T-helper 1 cell treated with Interleukin-12 subunit alpha and Interleukin-12 subunit beta and Interleukin-4 antibody, amounts not matched to agents 30 ng/mL and 1 ng/mL, for 36 hours (primary cell): Measurements from ENCODE around the gene DCPS. TPM values are rescaled to one million over a fixed set of nuclear protein-coding genes. Genes with fewer than 3 reads are reported as not detected.

Experiments used
- intact Hi-C: fragments of 100-400 bp; cut with micrococcal nuclease; formaldehyde crosslinking; loops from one replicate; pipeline ENCODE4 v1.15.1; 2024
- total RNA-seq: library from RNA; stranded (reverse); gene quantifications from 2 replicates; pipeline ENCODE4 v1.2.3, GENCODE V29; 2022

Gene DCPS
- total RNA-seq, 1 donor from 2014 or later = 38.0 TPM

DNA sequence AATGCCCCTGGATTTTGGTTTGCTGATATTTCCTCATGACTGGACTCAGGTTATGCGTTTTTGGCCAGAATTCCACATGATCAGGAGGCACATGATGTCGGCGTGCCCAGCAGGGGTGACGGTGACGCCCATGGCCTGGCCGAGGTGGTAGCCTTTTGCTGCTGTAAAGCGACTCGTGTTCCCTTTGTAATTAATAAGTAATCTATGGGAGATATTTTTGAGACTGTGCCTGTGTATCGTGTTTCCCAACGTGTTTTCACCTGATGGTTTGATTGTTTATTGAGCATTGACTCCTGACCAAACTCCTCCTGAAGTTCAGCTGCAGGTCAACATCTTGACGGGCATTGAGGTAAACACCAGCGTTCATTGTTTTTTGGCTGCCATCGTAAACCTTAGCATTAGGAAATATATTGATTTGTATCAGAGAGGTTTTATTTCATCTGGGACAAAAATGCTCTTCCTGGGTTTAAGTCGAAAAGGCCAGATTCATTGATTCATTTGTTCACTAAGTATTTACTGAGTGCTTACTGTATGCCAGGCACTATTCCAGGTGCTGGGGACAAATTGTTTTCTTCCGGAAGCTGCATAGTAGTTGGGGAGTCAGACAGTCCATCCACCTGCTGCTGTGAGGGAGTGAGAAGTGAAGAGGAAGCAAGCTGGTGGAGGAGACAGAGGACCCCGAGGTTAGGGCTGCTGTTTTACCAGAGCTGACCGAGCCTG lies 23.6 kb downstream of the DCPS start:
- intact Hi-C loops = no loop called here

DNA sequence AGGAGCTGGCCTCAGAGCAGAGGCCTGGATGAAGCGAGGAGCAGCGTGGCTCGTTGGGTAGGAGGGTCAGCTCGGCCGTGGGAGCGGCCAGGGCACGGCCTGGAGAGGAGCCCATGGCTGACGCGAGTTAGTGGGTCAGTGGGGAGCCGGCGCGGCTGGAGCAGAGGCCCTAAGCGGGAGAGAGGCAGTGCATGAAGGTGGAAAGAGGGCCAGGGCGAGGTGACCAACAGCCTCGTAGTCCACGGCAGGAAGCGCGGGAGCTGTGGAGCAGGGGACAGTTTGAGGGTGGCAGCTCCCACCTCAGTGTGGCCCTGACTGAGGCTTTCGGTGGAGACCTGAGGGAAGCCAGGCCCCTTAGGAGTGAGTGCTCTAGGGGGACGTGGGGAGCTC lies 24.1 kb downstream of the DCPS start:
- intact Hi-C loops = loop anchor here (2.0 kb wide), 1 partner anchor 53 kb away; no protein-coding TSS in a partner anchor

- intact Hi-C loops = loop anchor here (2.0 kb wide), 1 partner anchor 54 kb away; no protein-coding TSS in a partner anchor
Observed at GRCh38 chr11:126328444-126328843, 24.6 kb downstream of the DCPS start.

DNA sequence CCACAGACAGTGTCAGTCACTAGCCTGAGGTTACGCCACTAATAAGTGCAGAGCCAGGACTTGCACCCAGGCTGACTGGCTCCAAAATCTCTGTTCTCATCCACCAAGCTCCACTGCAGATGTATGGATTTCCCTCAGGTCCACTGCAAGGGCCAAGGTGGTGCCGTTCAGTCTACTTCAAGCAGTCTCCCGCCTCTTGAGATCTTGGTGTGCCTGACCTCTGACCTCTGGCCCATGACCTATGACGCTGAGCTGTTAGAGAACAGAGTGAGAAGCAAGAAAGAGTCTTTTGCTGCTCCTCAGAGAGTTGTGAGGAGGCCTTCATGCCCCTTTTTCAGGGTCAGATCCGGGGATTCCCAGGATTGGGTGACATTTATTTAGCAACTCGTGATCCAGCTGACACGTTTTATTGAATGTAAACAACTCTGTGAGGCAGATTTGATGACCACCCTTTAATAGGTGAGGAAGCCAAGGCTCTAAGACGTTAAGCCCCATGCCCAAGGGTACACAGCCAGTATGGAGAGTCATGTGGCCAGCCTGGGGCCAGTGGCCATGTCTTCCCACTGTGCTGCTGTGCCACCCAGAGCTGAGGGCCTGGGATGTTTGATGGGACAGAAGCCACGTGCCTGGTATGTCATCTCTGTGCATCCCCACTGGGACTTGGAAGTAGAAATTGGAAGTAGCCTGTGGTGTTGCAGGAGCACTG lies 25.2 kb downstream of the DCPS start:
- intact Hi-C loops = loop anchor here (2.0 kb wide), 1 partner anchor 54 kb away; no protein-coding TSS in a partner anchor

- intact Hi-C loops = loop anchor here (2.0 to 10.0 kb wide), 2 partner anchors 55 to 495 kb away; no protein-coding TSS in a partner anchor
Observed at GRCh38 chr11:126329644-126330211, 25.9 kb downstream of the DCPS start.

- intact Hi-C loops = loop anchor here (10.0 kb wide), 1 partner anchor 494 kb away; no protein-coding TSS in a partner anchor
Observed at GRCh38 chr11:126331286-126331685, 27.4 kb downstream of the DCPS start.

DNA sequence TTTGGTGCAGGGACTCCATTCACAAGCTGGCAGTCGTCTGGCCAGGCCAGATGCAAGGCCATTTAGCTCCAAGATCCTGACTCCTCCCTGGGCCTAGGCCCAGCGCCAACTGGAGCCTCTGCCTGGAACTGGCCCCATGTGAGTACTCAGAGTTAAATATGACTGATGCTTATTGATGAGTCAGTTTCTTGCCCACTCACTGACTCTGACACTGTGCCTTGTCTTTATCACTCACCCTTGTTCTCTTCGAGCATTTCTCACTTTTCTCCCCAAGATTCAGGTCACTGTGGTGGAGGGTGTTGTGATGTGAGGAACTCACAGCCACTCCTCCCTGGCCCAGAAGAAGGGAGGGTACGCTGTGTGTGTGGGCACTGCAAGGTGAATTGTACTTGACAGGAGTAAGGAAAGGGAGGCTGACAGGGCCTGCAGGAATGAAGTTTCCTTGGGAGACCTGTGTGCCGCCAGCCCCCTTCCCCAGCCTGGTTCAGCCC lies 28.4 kb downstream of the DCPS start:
- intact Hi-C loops = loop anchor here (10.0 kb wide), 1 partner anchor 493 kb away; no protein-coding TSS in a partner anchor

DNA sequence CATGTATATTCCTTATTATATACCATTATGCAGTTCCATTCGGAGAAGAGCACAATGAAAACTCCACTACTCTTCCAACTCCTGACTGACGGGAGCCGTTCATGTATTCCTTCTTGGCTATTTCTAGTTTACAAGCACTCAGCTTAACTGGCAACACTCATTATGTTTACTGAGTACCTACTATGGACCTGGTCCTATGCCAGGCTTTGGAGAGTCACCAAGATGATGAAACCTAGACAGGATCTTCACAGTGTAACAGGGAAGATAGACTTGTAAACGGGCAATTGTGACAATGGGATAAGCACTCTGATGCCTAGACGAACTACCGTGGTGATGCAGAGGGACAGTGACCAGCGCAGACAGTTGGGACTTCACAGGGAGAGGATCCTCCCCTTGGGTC lies 29.3 kb downstream of the DCPS start:
- intact Hi-C loops = loop anchor here (10.0 kb wide), 1 partner anchor 492 kb away; no protein-coding TSS in a partner anchor

- intact Hi-C loops = loop anchor here (10.0 kb wide), 1 partner anchor 490 kb away; no protein-coding TSS in a partner anchor
Observed at GRCh38 chr11:126334659-126335462, 31.0 kb downstream of the DCPS start.

DNA sequence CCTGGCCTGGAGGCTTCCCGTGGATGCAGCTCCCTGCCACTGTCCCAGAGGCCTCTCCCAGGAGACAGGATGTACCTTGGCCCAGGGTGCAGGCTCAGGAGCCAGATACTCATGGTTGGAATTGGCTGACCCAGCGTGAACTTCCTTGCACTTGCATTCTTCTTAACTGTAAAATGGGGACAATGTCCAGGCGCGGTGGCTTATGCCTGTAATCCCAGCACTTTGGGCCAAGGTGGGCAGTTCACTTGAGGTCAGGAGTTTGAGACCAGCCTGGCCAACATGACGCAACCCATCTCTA lies 31.6 kb downstream of the DCPS start:
- intact Hi-C loops = loop anchor here (10.0 kb wide), 1 partner anchor 489 kb away; no protein-coding TSS in a partner anchor

DNA sequence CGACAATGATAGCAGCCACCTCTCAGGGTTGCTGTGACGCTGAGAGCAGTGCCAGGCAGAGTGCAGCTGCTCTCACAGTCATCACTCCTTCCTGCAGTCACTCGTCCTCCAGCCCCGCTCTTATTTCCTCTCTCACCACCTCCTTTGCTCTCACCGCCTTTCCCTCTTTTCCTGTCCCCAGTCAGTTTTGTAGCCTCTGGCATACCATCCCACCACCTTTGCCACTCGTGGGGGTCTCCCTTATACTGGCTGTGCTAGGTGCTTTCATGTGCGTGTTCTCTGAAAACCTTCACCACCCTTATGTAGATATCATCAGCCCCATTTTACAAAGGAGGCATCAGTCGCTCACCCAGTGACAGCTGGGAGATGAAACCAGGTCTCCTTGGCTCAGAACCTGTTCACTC lies 32.3 kb downstream of the DCPS start:
- intact Hi-C loops = loop anchor here (10.0 kb wide), 1 partner anchor 489 kb away; no protein-coding TSS in a partner anchor

GRCh38 chr11:126336671-126337101 lies 32.8 kb downstream of the DCPS start:
- intact Hi-C loops = loop anchor here (10.0 kb wide), 1 partner anchor 488 kb away; no protein-coding TSS in a partner anchor

DNA sequence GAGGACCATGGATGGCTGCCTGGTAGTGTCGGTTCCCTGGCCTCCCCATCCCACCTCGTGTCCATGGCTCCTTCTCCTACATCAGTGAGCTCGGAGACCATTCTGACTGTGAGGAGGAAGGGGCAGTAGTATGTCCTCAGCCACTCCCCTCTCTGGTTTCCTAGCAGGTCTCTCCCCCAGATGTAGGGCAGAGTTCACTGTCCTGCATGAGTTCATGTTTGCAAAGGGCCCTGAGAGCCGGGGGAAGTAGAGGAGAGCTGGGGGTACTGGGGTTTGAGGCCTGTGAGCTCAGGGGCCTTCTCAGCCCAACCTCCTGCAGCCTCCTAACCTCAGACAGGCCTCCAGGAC lies 33.2 kb downstream of the DCPS start:
- intact Hi-C loops = loop anchor here (10.0 kb wide), 1 partner anchor 488 kb away; no protein-coding TSS in a partner anchor

DNA sequence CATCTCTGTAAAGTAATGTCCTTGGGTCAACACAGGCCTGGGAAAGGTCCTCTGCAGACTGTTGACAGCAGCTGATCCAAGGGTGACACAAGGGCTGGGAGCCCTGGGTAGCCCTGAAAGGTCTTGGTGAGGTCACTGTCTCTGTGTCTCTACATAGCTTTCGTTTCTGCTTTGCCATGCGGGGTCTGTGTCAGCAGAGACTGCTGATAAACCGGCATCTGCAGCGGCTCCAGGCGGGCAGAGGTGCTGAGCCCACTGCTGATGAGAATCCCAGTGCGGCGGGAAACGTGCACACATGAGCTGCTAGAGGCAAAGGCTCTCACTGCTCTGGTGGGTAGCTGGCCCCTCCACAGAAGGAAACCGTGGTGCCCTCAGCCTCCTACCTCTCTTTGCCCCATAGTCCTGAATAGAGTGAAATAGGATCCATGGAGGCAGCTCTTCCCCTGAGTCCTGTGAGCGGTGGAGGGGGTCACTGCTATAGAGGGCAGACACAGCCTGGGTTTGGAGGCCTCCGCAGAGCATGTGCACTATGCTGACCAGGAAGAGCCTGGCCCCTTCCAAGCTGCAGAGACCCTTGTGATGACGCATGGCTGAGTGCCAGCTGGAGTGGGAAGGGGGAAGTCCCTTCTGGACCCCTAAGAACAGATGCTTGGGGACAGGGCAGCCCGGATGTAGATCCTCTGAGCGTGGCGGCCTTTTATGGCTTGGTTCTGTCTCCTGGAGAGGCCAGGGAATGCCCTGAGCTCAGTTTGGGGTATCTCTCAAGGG lies 33.8 kb downstream of the DCPS start:
- intact Hi-C loops = loop anchor here (10.0 kb wide), 1 partner anchor 487 kb away; no protein-coding TSS in a partner anchor

DNA sequence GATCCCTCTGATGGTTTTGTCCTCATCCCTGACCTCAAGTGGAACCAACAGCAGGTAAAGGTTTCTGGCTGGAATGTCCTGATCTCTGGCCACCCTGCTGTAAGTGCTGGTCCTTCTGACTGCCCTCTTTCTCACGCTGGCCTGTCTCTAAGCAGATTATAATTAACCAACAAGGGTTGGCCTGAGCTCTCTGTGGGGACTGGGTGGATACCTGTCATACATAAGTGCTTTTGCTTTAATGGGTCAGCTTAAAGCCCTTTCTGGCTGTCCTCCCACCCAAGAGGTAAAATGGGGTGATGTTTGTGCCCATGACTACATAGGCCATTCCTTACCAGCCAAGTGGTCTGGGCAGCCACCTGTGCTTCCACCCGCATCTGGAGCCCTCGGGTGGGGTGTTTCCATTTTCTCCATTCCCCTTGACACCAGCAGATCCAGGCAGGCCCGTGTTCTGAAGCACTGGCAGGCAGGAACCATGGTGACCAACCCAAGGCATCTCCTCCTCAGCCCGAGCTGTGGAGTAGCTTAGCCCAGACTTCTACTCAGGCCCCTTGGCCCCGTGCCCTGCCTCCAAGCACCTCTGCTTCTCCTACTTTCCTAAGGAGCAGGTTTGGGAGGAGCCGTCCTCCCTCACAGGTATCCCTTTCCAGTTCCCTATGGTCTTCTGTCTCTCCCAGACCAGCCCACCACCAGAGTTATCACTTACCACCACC lies 34.6 kb downstream of the DCPS start:
- intact Hi-C loops = loop anchor here (10.0 kb wide), 1 partner anchor 486 kb away; no protein-coding TSS in a partner anchor

GRCh38 chr11:126339073-126339862 lies 35.4 kb downstream of the DCPS start:
- intact Hi-C loops = loop anchor here (10.0 kb wide), 1 partner anchor 486 kb away; no protein-coding TSS in a partner anchor

DNA sequence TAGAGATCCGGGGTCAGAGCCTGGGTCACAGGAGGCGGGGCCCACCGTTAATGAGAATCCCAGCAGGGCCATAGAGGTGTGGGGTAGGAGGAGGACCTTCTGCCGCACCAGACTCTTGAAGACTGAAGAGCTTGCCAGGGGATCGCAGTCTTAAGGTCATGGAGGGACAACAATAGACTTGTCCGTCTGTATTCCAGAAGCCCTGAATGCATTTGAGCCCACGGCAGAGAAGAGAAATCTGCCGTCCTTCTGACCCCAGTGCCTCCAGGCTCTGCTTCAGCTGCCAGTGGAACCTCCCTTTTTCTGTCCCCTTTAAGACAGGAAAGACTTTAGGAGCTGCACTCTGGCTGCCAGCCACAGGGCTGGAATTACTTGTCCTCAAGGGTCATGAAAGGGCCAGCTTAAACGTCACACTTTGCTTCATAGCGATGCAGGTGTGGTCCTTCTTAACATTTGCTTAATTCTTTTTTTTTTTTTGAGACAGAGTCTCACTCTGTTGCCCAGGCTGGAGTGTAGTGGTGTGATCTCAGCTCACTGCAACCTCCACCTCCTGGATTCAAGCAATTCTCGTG lies 36.1 kb downstream of the DCPS start:
- intact Hi-C loops = loop anchor here (10.0 kb wide), 1 partner anchor 485 kb away; no protein-coding TSS in a partner anchor
